Fibroblast of skin of left quadriceps (primary cell): Measurements from ENCODE around the gene CHML.

Experiments used
- DNase-seq, 2 experiments: peaks; one replicate each; pipeline ENCODE4 v3.0.0-alpha.2; 2013; ENCODE audit warnings: low read depth in 2 of 2

CHML gene

DNA sequence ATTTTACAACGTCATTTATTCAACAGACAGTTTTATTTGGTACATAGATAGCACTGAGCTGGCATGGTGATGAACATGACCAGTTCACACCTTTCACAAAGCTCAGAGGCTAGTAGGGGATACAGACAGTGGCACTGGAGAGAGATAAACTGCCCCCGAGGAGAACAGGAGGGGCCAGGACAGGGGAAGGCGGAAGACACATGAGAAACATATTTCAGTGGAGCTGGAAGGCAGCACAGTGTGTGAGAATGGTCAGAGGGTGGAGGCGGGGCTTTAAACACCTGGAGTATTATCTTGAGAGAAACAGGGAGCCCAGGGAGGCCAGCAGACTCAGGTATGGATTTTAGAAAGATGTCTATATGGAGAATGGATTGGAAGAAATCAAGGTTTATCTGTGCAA is 49.5 kb downstream of the CHML start:
- DNase-seq, result no peak
